Upper lobe of left lung (tissue), 6 donors: ENCODE results near the gene TWIST1. TPM values are rescaled to one million over a fixed set of nuclear protein-coding genes. Genes with fewer than 3 reads are reported as not detected.
A peak's percentile ranks its signal among the peaks of the same experiment; 100 is the strongest.

Experiments used
- ATAC-seq, 2 donors: fragments of 200-7000 bp; cut with Tn5 transposase; one replicate each; pipeline ENCODE4 v1.9.1; 2022; ENCODE audit warnings: mild to moderate bottlenecking in 2 of 2, moderate library complexity in 2 of 2; ENCODE audit not compliant: low FRiP score in 2 of 2
- DNase-seq, 2 donors: peaks; one replicate each; pipeline ENCODE4 v3.0.0-alpha.2; 2019 to 2020
- H3K27ac ChIP-seq, 4 donors: fragments of 200-600 bp; sonication (generic); one replicate each; pipeline ENCODE4 v1.5.1; 2016 to 2019
- H3K27me3 ChIP-seq, 4 donors: fragments of 200-600 bp; sonication (generic); one replicate each; pipeline ENCODE4 v1.5.1; 2017 to 2019
- H3K36me3 ChIP-seq, 4 donors: fragments of 200-600 bp; sonication (generic); one replicate each; pipeline ENCODE4 v1.5.1; 2016 to 2019
- H3K4me1 ChIP-seq, 4 donors: fragments of 200-600 bp; sonication (generic); one replicate each; pipeline ENCODE4 v1.5.1; 2018 to 2019
- H3K4me3 ChIP-seq, 4 donors: fragments of 200-600 bp; sonication (generic); one replicate each; pipeline ENCODE4 v1.5.1; 2017 to 2019; ENCODE audit warnings: mild to moderate bottlenecking in 2 of 4, moderate library complexity in 1 of 4
- H3K9me3 ChIP-seq, 4 donors: fragments of 200-600 bp; sonication (generic); one replicate each; pipeline ENCODE4 v1.5.1; 2018 to 2019
- CTCF ChIP-seq, 6 experiments: fragments of 450-650 bp in 4 of 6; fragments of 200-600 bp in 2 of 6; sonication (generic) in 2 of 6; IDR thresholded peaks; one replicate each; pipeline ENCODE4 v1.5.1; 2016 to 2019; ENCODE audit warnings: antibody characterized with exemption in 6 of 6
- EP300 ChIP-seq, 4 donors: sonication (generic); formaldehyde crosslinking; IDR thresholded peaks; one replicate each; pipeline ENCODE4 v1.5.1; 2017; ENCODE audit warnings: antibody characterized with exemption in 4 of 4, control low read depth in 2 of 4
- POLR2A ChIP-seq, 4 donors: fragments of 450-650 bp; IDR thresholded peaks; one replicate each; pipeline ENCODE4 v1.5.1; 2016 to 2017; ENCODE audit warnings: antibody characterized with exemption in 4 of 4, mild to moderate bottlenecking in 2 of 4
- POLR2AphosphoS5 ChIP-seq, 2 donors: sonication (generic); formaldehyde crosslinking; IDR thresholded peaks; one replicate each; pipeline ENCODE4 v1.5.1; 2017; ENCODE audit warnings: antibody characterized with exemption in 2 of 2
- WGBS, 2 donors: methylation state at CpG; one replicate each; pipeline ENCODE4 v1.1.5; 2017 to 2018; 5-methylcytosine and 5-hydroxymethylcytosine counted together
- total RNA-seq, 6 donors: library from RNA; depleted of rRNA in 4 of 6; stranded (reverse); fragments of >200 nt in 4 of 6; gene quantifications; one replicate each; pipeline versions ENCODE4 v1.1.0 to v1.2.1, GENCODE V29; 2016 to 2021
- donor health status: DM: no; HTN: no; CAD: no; lungs with moderate emphysema.
- donor health status: DM: no; HTN: yes; CAD: no; lungs with severe emphysema.

TWIST1 gene
- total RNA-seq, 6 donors from 2014 or later = 0.77 to 0.98 TPM; not detected in 4

DNA sequence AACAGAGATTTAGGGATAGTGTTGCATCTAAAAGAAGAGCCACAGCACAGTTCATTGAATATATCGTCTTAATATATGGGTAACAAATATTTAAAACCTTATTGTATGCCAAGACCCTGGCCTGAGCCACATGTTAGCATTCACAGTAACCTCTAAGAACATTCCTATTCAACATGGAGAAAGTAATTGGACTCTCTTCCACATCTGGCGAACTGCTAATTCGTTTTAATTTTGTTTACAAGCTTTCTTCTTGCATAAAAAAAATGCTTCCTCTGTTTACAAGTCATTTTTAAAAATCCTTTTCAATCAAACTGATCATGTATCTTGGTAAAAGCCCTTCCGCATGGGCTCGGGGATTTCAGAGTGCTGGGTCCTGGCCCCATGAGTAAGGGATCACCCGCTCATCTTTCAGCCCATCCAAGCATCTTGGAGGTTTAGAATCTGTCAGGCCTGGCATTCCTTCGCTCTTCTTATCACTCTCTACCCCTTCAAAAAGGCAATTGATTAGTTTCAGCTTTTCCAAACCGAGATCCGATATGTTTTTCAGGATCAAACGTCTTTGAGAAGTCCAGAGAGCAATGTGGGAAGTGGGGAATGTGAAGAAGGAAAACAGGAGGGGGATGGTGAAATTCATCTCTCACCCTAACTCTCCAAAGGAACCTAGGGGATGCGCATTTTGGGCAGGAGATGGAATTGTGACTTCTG, 7.3 kb downstream of the TWIST1 start:
- Histone ChIP-seq H3K36me3 (no peaks in the 10 kb centered on the region), H3K27me3 (peaks cover 0 to 63% (median 24%) of the 10 kb centered on the region in 4 donors), H3K4me3 (no peak overlapping the region), H3K27ac (no peak overlapping the region), H3K4me1 (peaks cover 0 to 24% (median 13%) of the 10 kb centered on the region in 4 donors), H3K9me3 (no peaks in the 10 kb centered on the region)
- TF ChIP-seq EP300 (IDR thresholded peaks at IDR 0.05) = no peak
- TF ChIP-seq POLR2AphosphoS5 (IDR thresholded peaks at IDR 0.05) = no peak
- no peak for TF ChIP-seq POLR2A (IDR thresholded peaks at IDR 0.05)
- TF ChIP-seq CTCF (IDR thresholded peaks at IDR 0.05) = no peak
- DNase-seq (no peak), ATAC-seq (no peak)
- WGBS, 2 donors = 23 to 32% methylated on average over 11 of the region's 11 CpGs

- ATAC-seq (no peak), DNase-seq (no peak)
- Histone ChIP-seq H3K36me3 (no peaks in the 10 kb centered on the region), H3K4me3 (no peak overlapping the region), H3K9me3 (no peaks in the 10 kb centered on the region), H3K27ac (no peak overlapping the region), H3K4me1 (peaks cover 0 to 24% (median 13%) of the 10 kb centered on the region in 4 donors), H3K27me3 (peaks cover 0 to 64% (median 25%) of the 10 kb centered on the region in 4 donors)
- WGBS, 2 donors = 24 to 29% methylated on average over 11 of the region's 11 CpGs
- TF ChIP-seq CTCF (IDR thresholded peaks at IDR 0.05) = no peak
- TF ChIP-seq POLR2A (IDR thresholded peaks at IDR 0.05) = no peak
- no peak for TF ChIP-seq EP300 (IDR thresholded peaks at IDR 0.05)
Observed at GRCh38 chr7:19109000-19109946, 8.2 kb downstream of the TWIST1 start.

- Histone ChIP-seq H3K27me3 (peaks cover 0 to 55% (median 25%) of the 10 kb centered on the region in 4 donors), H3K27ac (no peak overlapping the region), H3K4me3 (peak overlapping the region in 2 of 4 donors; percentile 27 to 28), H3K4me1 (peaks cover 0 to 24% (median 13%) of the 10 kb centered on the region in 4 donors), H3K36me3 (no peaks in the 10 kb centered on the region), H3K9me3 (no peaks in the 10 kb centered on the region)
- TF ChIP-seq EP300 (IDR thresholded peaks at IDR 0.05) = no peak
- TF ChIP-seq POLR2A (IDR thresholded peaks at IDR 0.05) = no peak
- TF ChIP-seq POLR2AphosphoS5 (IDR thresholded peaks at IDR 0.05) = no peak
- TF ChIP-seq CTCF (IDR thresholded peaks at IDR 0.05) = no peak
- ATAC-seq (peak in 1 of 2 donors; percentile 79), DNase-seq (peak in 1 of 2 donors; percentile 47)
- WGBS, 2 donors = 4 to 5% methylated on average over 45 to 48 of the region's 48 CpGs
Observed at GRCh38 chr7:19107356-19108146, 9.9 kb downstream of the TWIST1 start.

GRCh38 chr7:19107081-19107355, 10.4 kb downstream of the TWIST1 start:
- H3K9me3 ChIP-seq = no peaks in the 10 kb centered on the region
- peaks cover 0 to 24% (median 10%) of the 10 kb centered on the region in 4 donors for H3K4me1 ChIP-seq
- peaks cover 0 to 50% (median 20%) of the 10 kb centered on the region in 4 donors for H3K27me3 ChIP-seq
- H3K36me3 ChIP-seq = no peaks in the 10 kb centered on the region
- 3 to 12% methylated on average over 6 of the region's 6 CpGs for WGBS, 2 donors
- TF ChIP-seq POLR2AphosphoS5 (IDR thresholded peaks at IDR 0.05) = no peak
- TF ChIP-seq EP300 (IDR thresholded peaks at IDR 0.05) = no peak
- no peak for TF ChIP-seq CTCF (IDR thresholded peaks at IDR 0.05)
- TF ChIP-seq POLR2A (IDR thresholded peaks at IDR 0.05) = no peak
- peak overlapping the region in 1 of 4 donors; percentile 28 for H3K4me3 ChIP-seq
- DNase-seq = no peak
- no peak overlapping the region for H3K27ac ChIP-seq
- peak in 1 of 2 donors; percentile 41 for ATAC-seq
